Neural cell (in vitro differentiated cells): ENCODE data around the gene NRP2.

Source experiments
- CTCF ChIP-seq: fragments of 450-650 bp; IDR thresholded peaks from 2 replicates; pipeline ENCODE4 v1.5.1; 2014; ENCODE audit warnings: antibody characterized with exemption, mild to moderate bottlenecking, moderate library complexity; ENCODE audit not compliant: poor library complexity, severe bottlenecking
- EP300 ChIP-seq: fragments of 450-650 bp; conservative IDR thresholded peaks from 2 replicates; pipeline ENCODE4 v1.6.1; 2014; ENCODE audit warnings: antibody characterized with exemption, mild to moderate bottlenecking, moderate library complexity; ENCODE audit not compliant: poor library complexity, severe bottlenecking

- TF ChIP-seq CTCF = no peak
- TF ChIP-seq EP300 = no peak
Measured at GRCh38 chr2:205776720-205777119, 94.4 kb downstream of the NRP2 start.
